ENCODE data around the gene THAP3.
"Not testable (repeated sequence)": the region's sequence is repeated elsewhere in the genome, so short reads cannot be mapped to it uniquely, and the experiment has no call there.

The THAP3 gene

DNA sequence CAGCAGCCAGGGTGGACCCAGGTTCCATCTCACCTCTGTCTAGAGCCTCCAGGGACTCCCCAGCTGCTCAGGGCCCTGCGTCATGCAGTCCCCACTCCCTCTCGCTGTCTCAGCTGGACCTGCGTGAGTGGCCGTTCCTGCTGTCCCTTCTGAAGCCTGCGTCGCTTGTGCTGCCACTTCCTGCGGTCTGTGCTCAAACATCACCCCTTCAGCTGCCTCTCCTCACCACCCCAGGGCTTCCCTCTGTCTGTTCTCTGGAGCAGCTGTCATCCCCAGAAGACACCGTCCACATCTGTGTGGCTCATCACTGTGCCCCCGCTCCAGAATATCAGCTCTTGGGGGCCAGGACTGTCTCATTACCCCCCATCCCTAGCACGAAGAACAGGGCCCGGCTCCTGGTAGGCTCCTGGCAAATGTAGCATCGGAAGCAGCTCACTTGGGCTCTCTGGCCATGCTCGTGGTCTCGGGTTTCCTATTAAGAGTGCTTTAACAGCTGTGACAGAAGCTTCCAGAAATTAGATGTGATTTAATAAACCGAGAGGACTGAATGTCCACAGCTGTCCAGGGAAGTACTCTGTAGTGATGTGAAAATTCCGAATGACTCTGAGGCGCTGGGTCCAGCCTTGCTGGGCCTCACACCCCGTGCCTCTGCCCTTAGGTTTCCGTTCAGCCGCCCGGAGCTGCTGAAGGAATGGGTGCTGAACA lies 3.3 kb downstream of the THAP3 start:
- peak in 1 of 10 donors; percentile 37 for DNase-seq
- intact Hi-C loops (cut with DNase I) = loop anchor here (10.0 kb wide), 1 partner anchor 77 kb away; the partner anchor contains the start of gene DNAJC11

DNA sequence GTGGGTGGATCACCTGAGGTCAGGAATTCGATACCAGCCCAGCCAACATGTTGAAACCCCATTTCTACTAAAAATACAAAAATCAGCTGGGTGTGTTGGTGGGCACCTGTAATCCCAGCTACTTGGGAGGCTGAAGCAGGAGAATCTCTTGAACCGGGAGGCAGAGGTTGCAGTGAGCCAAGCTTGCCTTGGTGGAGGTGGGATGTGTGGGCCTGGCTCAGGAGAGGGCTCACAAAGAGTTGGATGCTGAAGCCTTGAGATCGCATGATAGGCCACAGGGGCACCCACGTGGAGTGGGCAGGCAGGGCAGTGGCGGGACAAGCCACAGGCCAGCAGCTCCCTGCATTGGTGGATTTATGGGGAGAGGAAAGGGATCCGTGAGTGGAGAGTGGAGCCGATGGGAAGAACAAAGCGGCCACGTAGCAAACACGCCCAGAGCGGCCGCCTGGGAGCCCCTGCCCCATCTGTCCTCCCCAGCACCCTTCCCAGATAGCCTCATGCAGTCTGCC lies 4.4 kb downstream of the THAP3 start:
- intact Hi-C loops (cut with DNase I) = loop anchor here (10.0 kb wide), 1 partner anchor 76 kb away; the partner anchor contains the start of gene DNAJC11
- DNase-seq = no peak

DNA sequence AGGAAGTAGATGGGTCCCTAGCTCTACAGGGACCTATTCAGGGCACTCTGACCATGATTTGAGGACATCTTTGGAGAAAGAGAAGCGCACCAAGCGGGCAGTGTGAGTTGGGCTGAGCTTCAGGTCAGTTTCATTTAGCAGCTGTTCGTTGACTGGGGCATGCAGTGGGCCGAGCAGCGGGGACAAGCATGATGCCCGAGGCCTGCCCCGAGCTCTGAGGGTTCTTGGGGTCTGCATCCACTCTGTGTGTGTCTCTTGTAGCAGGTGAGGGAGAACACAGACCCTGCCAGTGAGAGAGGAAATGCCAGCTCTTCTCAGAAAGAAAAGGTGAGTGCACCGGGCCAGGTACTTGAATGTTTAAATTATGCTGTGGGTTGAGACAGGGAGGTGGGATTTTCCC lies 5.4 kb downstream of the THAP3 start:
- intact Hi-C loops (cut with DNase I) = no loop called here

DNA sequence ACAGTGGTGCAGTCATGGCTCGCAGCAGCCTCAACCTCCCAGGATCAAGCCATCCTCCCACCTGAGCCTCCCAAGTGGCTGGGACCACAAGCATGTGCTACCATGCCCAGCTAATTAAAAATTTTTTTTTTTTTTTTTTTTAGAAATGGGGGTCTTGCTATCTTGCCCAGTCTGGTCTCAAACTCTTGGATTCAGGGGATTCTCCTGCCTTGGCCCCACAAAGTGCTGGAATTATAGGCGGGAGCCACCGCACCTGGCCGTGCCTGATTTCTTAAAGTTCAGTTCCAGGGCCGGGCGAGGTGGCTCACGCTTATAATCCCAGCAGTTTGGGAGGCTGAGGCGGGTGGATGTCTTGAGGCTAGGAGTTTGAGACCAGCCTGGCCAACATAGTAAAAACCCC lies 6.4 kb downstream of the THAP3 start:
- intact Hi-C loops (cut with DNase I) = no loop called here

More for the DNA sequence above, 5.4 kb downstream of the THAP3 start:
- no peak for DNase-seq

DNA sequence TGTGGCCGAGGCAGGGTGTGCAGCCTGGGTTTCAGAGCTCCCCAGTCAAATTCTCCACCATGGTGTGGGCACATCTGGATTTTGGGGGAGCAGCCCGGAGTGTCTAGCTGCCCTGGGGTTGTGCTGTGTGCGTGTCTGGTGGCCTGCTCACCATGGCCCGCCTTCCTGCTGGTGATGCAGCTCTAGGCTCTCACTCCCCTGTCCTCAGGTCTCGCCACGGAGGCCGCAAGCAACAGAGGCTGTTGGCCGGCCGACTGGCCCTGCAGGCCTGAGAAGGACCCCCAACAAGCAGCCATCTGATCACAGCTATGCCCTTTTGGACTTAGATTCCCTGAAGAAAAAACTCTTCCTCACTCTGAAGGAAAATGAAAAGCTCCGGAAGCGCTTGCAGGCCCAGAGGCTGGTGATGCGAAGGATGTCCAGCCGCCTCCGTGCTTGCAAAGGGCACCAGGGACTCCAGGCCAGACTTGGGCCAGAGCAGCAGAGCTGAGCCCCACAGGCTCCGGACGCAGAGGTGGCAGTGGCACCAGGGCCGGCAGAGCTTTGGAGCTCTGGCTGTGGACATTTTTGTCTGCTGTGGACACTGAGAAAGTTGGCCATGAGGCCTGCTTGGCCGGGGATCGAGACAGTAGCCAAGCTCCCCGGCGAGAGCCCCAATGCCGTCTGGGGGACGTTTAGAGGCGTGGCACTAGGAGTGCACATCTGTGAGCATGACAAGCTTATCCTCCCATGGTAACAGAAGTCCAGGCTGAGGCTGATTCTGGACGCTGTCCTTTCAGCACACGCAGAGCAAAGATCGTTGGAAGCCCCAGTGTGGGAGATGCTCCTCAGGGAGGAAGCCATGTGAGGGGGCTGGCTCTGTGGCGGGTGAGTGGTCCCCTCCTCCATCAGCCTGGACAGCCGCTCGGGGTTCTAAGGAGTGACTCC lies 8.2 kb downstream of the THAP3 start:
- peak in 2 of 10 donors; percentile 51 to 58 for DNase-seq
- intact Hi-C loops (cut with DNase I) = no loop called here

More for the DNA sequence above, 6.4 kb downstream of the THAP3 start:
- DNase-seq = peak in 2 of 10 donors; percentile 47 to 49

DNA sequence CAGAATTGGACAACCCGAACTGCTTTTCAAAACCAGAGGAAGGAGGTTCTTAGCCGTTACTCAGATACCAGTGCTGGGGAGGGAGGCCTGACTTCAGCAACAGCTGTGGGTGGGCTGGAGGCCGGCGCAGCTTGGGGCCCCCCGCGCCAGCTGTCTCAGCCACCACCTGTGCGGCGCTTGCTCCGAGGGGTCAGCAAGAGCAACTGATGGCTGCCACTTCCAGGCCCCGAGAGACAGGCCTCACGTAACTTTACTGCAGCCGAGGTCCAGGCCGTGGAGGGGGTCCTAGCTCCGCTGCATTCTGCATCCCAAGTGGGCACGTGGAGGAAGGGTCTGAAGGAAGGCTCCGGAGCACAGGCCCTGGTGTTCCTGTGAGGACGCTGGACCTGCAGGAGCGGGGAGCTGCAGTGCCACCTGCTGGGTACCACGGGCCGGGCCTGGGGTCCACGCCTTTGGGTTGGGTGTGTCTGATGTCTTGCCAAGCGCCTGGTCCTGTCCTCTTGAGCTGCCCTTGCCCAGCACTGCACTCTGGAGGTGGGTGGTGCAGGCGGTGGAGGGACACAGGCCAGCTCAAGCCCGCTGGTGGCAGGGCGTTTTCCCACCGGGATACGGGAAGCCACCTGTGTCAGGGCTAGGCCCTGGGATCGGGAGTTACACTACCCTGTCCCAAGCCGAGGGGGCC lies 9.8 kb downstream of the THAP3 start:
- peak in 8 of 10 donors; percentile 35 to 90 (median 50) for DNase-seq
- intact Hi-C loops (cut with DNase I) = no loop called here

DNA sequence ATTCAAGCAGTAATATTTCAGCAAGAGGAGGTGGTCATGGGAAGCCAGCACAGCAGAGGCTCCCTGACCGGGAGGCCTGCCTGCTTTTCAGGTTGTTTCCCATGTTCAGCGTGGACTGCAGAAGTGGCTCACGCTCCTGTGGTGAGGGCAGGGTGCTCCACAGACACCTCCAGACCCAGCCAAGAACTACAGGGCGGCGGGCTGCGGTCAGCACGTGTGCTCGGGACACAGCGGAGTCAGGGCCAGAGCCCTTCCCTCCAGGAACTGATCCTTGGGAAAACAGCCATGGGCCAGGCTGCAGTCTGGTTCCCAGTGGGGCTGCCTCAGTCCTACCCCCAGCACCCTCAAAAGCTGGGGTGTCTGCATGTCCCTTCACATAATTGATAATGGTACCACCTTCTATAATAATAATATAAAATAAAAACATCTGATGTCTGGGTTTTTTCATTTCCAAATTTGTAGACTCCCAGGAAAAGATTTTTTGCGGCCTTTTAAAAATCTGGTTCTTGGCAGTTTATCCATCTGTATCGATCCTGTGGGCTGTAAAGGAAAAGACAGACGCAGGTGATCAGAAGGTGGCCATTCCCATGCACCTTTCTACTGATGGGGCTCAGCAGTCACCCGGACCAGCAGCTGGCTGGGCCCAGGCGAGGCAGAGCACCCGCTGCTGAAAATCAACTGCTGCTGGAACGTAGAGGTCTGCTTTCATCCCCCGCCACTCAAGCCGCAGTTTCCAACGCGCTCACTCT lies 10.7 kb downstream of the THAP3 start:
- intact Hi-C loops (cut with DNase I) = no loop called here
- peak in 2 of 10 donors; percentile 37 to 66 for DNase-seq

DNA sequence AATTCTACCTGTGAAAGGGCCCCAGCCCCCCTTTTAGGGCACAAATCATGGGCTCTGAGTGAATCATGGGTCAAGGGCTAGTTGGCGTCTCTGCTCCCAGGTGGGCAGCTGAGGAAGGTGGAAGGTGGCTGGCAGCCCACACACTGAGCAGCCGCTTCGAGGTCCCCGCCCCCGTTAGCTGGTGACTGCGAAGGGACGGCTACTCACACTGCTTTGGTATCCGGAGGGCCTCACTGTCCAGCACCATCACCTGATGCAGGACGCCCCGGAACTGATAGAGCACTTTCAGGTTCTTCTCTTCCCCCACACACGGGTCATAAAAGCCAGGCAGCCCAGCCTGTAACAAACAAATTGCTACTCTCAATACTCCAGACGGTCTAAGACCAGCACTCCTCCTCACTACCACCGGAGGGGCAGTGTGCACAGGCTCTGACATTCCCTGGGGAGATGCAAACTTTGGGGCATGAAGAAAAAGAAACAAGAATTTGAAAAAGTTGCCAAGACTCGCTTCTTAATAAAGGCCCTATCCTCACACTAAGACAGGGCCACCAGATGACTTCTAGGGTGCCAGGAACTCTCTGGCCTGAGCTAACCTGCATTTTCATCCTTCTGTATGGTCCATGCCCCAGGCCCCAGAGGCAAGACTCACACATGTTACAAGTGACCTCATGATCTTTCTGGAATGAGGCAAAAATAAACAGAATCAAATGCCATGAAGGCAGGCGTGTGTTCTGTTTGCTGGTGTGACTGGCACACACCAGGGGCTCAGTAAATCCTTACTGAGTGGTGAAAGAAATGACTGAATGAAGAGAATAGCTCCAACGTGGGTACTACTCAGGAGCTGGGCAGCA lies 11.5 kb downstream of the THAP3 start:
- intact Hi-C loops (cut with DNase I) = no loop called here
- peak in 2 of 10 donors; percentile 1 to 55 for DNase-seq

DNA sequence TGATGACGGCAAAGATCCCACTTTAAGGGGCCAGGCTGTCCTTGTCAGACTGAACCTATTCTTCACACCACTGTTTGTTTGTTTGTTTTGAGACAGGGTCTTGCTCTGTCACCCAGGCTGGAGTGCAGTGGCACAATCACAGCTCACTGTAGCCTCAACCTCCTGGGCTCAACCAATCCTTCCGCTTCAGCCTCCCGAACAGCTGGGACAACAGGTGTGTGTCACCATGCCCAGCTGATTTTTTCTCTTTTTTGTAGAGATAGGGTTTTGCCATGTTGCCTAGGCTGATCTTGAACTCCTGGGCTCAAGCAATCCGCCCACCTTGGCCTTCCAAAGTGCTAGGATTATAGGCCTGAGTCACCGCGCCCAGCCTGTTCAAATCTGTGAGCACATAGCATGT lies 12.1 kb downstream of the THAP3 start:
- intact Hi-C loops (cut with DNase I) = not testable (repeated sequence)

DNA sequence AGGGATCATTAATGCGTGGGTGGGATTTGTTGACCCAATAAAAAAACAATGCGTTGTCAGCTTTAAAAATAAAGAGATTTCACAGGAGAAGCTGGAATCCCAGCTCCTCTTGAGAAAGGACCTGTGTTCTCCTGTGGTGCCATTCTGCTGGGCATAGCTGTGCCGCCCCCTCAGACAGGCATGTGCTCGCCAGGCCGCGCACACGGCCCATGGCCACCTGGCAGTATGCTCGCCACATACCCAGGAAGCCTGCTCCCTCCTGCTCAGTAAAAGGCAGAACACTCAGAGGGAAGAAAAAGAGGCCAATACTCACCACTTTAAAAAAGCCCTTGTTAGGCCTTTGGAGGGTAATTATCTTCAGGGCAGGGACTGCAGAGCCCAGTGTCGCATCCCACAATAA lies 13.1 kb downstream of the THAP3 start:
- DNase-seq = peak in 1 of 10 donors; percentile 14
- intact Hi-C loops (cut with DNase I) = no loop called here

More for the DNA sequence above, 12.1 kb downstream of the THAP3 start:
- peak in 2 of 10 donors; percentile 3 to 31 for DNase-seq

DNA sequence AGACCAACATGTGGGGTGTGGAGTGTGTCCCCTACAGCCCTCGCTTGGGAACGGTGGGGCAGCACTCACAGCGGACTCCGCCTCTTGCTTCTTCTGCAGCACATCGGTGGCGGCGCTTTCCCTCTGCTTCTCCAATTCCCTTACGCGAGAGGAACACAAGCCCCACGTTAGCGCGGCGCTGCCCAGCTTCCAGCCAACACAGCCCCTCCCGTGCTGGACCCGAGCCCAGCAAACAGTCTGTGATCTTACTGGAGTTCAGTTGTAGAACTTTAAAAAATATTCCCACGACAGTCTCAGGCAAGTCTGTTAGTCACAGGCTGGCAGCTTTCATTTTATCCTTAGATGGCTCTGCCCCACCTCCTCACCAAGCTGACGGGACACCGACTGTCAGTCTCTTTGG lies 13.6 kb downstream of the THAP3 start:
- intact Hi-C loops (cut with DNase I) = no loop called here
- DNase-seq = peak; percentile 47 to 97 (median 79)

DNA sequence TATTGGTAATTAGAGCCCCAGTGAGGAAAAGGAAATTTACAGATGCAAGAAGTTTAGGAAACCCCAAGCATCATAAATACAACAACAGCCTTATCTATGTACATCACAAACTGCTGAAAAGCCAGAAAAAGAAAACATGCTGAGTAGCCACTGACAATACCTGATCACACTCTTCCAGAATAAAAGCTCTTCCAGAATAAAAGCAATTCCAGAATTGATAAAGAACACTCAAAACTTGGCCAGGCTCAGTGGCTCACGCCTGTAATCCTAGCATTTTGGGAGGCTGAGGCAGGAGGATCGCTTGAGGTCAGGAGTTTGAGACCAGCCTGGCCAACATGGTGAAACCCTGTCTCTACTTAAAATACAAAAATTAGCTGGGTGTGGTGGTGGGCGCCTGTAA lies 16.2 kb downstream of the THAP3 start:
- DNase-seq; intact Hi-C loops (cut with DNase I): not testable (repeated sequence)

DNA sequence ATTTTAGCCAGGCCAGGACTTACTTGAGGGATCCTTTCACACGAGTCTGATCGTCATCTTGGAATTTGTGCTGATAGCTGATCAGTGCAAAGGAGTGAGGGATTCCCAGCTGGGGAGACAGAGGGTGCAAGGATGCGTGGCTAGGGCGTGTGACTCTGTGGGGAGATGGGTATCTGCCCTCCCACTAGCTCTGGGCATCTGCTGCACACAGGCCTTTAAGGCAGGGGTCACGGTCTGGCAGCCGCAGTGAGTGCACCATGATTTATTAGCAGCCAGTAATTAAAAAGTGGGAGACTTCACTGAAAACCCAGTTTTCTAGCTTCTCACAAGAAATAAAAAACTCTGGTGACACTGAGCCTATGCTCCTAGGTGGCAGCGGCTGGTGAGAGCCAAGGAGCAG lies 20.4 kb downstream of the THAP3 start:
- DNase-seq = peak in 1 of 10 donors; percentile 14
- intact Hi-C loops (cut with DNase I) = no loop called here

DNA sequence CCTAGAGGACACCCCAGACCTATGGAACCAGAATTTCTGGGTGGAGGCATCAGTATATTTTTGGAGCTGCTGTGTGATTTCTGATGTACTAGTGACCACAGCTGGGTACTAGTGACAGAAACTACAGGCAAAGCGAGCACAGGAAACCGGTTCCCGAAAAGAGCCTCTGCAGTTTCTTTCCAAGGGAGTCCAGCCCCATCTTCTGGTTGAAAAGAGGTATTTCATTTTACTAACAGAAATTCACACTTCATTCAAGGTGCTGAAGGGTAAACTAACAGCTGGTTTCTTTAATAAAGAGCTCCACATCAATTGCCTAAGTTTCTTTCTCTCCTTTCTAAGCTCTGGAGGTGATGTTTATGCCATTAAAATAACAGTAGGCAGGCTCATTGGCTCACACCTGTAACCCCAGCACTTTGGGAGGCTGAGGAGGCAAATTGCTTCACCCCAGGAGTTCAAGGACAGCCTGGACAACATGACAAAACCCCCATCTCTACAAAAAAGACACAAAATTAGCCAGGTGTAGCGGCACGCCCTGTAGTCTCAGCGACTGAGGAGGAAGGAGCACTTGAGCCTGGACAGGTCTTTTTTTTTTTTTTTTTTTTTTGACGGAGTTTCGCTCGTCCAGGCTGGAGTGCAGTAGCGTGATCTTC lies 22.0 kb downstream of the THAP3 start:
- DNase-seq = peak in 3 of 10 donors; percentile 26 to 82 (median 45)
- intact Hi-C loops (cut with DNase I) = loop anchor here (1.0 kb wide), 1 partner anchor 160 kb away; no protein-coding TSS in a partner anchor

DNA sequence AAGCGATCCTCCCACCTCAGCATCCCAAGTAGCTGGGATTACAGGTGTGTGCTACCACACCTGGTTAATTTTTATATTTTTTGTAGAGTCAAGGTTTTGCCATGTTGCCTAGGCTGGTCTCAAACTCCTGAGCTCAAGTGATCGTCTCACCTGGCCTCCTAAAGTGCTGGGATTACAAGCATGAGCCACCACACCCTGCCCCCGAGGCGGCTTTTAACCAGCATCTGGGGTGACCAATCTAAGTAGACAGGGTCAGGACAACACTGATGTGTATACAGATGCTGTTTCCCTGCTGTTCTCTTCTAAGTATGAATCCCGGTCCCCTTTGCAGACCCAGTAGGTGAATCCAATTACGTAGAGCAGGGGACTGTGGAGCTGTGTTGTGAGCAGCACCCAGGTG lies 23.9 kb downstream of the THAP3 start:
- peak in 1 of 10 donors; percentile 14 for DNase-seq
- intact Hi-C loops (cut with DNase I) = no loop called here

DNA sequence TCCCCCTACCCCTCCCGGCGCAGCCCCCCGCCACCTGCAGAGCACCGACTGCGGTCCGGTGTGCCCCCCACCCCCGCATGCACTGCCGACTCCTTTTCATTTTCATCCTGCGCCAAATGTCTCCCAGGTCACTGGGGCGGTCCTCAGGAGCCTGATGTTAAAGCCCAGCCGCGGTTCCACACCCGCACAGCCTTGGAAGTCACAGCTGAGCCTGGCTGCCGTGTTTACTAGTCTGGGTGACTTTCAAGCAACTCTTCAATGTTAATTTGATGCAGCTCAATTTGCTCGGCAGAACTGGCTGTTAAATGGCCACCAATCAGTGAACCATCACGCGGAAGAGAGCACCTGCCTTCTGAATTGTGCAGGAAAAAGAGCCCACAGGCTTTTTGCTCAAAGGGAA lies 27.2 kb downstream of the THAP3 start:
- DNase-seq = peak in 6 of 10 donors; percentile 7 to 85 (median 41)

DNA sequence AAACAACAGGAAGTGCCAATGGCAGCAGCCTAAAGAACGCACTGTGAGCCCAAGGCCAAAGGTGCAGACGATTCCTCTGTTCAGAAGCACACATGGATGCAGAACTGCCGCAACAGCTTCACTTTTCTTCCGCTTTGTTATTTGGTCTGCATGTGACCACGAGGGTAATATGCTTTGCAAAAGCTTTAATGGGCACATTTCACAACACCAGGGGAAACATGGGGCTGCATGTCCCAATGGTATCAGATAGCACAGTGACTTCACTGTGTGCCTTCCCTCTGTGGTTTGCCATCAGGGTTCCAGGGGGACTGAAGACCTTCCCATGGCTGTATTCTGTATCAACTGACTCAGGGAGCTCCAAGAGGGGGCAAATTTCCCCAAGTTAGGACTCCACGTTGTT lies 28.3 kb downstream of the THAP3 start:
- intact Hi-C loops (cut with DNase I) = no loop called here
- DNase-seq = peak in 1 of 10 donors; percentile 8

More for the DNA sequence above, 27.2 kb downstream of the THAP3 start:
- intact Hi-C loops (cut with DNase I) = no loop called here
